Loucy (cell line): Measurements from ENCODE around the gene RBM28.

Experiments
- H2AFZ ChIP-seq: fragments of 200-600 bp; sonication (generic); 2 replicates; pipeline ENCODE4 v1.6.0; 2016; ENCODE audit warnings: antibody characterized with exemption, mild to moderate bottlenecking, low read length, moderate library complexity
- H3F3A ChIP-seq: fragments of 200-600 bp; 2 replicates; pipeline ENCODE4 v1.6.0; 2016; ENCODE audit warnings: antibody characterized with exemption, low read depth, mild to moderate bottlenecking
- H3K27me3 ChIP-seq: fragments of 200-600 bp; sonication (generic); 2 replicates; pipeline ENCODE4 v1.6.1; 2014; ENCODE audit warnings: low read length, mild to moderate bottlenecking; ENCODE audit not compliant: insufficient read depth, poor library complexity, severe bottlenecking
- H3K36me3 ChIP-seq: fragments of 200-600 bp; sonication (generic); 2 replicates; pipeline ENCODE4 v1.6.1; 2016; ENCODE audit warnings: low read length; ENCODE audit not compliant: insufficient read depth
- H3K4me1 ChIP-seq: fragments of 200-600 bp; sonication (generic); 2 replicates; pipeline ENCODE4 v1.5.1; 2014; ENCODE audit warnings: low read length, mild to moderate bottlenecking; ENCODE audit not compliant: insufficient read depth, poor library complexity, severe bottlenecking
- H3K4me2 ChIP-seq: fragments of 200-600 bp; sonication (generic); 2 replicates; pipeline ENCODE4 v1.6.0; 2014; ENCODE audit warnings: antibody characterized with exemption, low read length, low read depth, mild to moderate bottlenecking; ENCODE audit not compliant: poor library complexity, severe bottlenecking
- H3K4me3 ChIP-seq: fragments of 200-600 bp; sonication (generic); 2 replicates; pipeline ENCODE4 v1.5.1; 2014; ENCODE audit warnings: low read length, mild to moderate bottlenecking, mixed read lengths; ENCODE audit not compliant: poor library complexity, severe bottlenecking
- H3K79me2 ChIP-seq: fragments of 200-600 bp; sonication (generic); 2 replicates; pipeline ENCODE4 v1.6.1; 2014; ENCODE audit warnings: low read length; ENCODE audit not compliant: insufficient read depth
- H3K9ac ChIP-seq: fragments of 200-600 bp; sonication (generic); 2 replicates; pipeline ENCODE4 v1.6.0; 2014; ENCODE audit warnings: mild to moderate bottlenecking, low read depth, low read length, moderate library complexity; ENCODE audit not compliant: poor library complexity, severe bottlenecking
- H3K9me2 ChIP-seq: fragments of 200-600 bp; sonication (generic); replicated peaks from 2 replicates; pipeline ENCODE4 v1.6.1; 2016; ENCODE audit warnings: low read depth, low read length, mixed read lengths
- H3K9me3 ChIP-seq: fragments of 200-600 bp; sonication (generic); 2 replicates; pipeline ENCODE4 v1.6.1; 2014; ENCODE audit warnings: mild to moderate bottlenecking, antibody characterized with exemption, low read length, low read depth; ENCODE audit not compliant: insufficient read depth
- H4K20me1 ChIP-seq: fragments of 200-600 bp; sonication (generic); 2 replicates; pipeline ENCODE4 v1.6.0; 2014; ENCODE audit warnings: antibody characterized with exemption, low read length, mild to moderate bottlenecking; ENCODE audit not compliant: insufficient read depth, poor library complexity, severe bottlenecking
- EZH2phosphoT487 ChIP-seq: fragments of 200-600 bp; IDR thresholded peaks from 2 replicates; pipeline ENCODE4 v1.6.1; 2018; ENCODE audit warnings: antibody characterized with exemption, mild to moderate bottlenecking, moderate library complexity, borderline replicate concordance
- TF ChIP-seq, protein P1 (sequence below): fragments of 200-600 bp; sonication (generic); conservative IDR thresholded peaks from 2 replicates; pipeline ENCODE4 v1.5.1; 2014; ENCODE audit warnings: mild to moderate bottlenecking, antibody characterized with exemption, low read length

RBM28 gene

DNA sequence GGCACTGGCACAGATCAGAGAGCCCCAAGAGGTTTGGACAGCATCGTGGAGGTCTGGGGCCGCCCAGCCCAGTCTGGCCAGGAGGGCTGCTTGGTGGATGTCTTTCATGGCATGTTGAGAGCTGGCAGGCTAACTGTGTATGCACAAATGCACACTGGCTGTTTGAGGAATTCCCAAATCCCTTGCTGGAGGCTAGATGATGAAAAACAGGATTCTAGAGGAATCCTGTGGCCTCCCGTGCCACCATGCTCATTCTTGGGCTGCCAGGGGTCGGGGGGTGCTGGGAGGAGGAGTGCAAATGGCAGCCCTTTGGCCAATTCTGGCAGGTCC, 76.1 kb downstream of the RBM28 start:
- H4K20me1 ChIP-seq: no peaks in the 10 kb centered on the region
- no peaks in the 10 kb centered on the region for H3K9me2 ChIP-seq
- H3K4me3 ChIP-seq: no peak overlapping the region
- no peaks in the 10 kb centered on the region for H3K79me2 ChIP-seq
- no peak overlapping the region for H3K4me2 ChIP-seq
- no peaks in the 10 kb centered on the region for H3K9me3 ChIP-seq
- TF ChIP-seq EZH2phosphoT487: no peak
- TF ChIP-seq, protein P1, sequence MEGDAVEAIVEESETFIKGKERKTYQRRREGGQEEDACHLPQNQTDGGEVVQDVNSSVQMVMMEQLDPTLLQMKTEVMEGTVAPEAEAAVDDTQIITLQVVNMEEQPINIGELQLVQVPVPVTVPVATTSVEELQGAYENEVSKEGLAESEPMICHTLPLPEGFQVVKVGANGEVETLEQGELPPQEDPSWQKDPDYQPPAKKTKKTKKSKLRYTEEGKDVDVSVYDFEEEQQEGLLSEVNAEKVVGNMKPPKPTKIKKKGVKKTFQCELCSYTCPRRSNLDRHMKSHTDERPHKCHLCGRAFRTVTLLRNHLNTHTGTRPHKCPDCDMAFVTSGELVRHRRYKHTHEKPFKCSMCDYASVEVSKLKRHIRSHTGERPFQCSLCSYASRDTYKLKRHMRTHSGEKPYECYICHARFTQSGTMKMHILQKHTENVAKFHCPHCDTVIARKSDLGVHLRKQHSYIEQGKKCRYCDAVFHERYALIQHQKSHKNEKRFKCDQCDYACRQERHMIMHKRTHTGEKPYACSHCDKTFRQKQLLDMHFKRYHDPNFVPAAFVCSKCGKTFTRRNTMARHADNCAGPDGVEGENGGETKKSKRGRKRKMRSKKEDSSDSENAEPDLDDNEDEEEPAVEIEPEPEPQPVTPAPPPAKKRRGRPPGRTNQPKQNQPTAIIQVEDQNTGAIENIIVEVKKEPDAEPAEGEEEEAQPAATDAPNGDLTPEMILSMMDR: no peak
- H3K9ac ChIP-seq: no peak overlapping the region
- no peaks in the 10 kb centered on the region for H3F3A ChIP-seq
- no peaks in the 10 kb centered on the region for H3K4me1 ChIP-seq
- H2AFZ ChIP-seq: no peak overlapping the region
- H3K27me3 ChIP-seq: no peaks in the 10 kb centered on the region
- H3K36me3 ChIP-seq: no peaks in the 10 kb centered on the region

DNA sequence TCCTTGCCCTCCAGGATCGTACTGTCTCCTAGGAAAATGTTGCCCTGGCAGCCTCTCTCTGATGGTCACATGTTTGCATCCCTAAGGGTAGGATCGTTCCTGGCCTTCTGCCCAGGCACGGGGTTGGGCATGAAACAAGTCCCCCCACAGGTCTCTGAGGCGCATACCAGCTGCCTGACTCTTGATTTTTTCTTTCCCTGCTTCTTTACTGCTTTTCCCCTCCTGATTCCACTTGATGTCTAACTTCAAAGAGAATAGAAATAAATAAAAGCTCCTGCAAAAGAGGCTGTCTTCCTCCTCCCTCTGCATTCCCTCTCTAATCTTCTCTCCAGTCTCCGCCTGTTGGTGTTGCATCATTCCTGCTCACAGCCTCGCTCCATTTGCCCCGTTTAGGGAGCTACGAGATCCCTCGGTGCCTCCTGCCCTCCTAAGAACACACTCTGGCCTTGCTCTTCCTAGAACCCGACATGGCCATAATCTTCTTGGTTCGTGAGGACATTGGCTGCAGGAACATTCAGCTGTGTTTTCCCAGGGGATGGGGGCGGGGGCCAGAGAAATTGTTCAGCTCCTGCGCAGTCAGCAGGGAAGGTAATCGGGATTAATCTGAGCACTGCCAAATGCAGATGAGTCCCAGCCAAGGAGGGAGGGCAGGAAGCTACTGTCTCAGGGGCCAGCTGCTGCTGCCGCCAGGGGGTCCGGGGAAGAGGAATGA, 76.7 kb downstream of the RBM28 start:
- H4K20me1 ChIP-seq: no peaks in the 10 kb centered on the region
- no peaks in the 10 kb centered on the region for H3K4me1 ChIP-seq
- H3F3A ChIP-seq: no peaks in the 10 kb centered on the region
- no peaks in the 10 kb centered on the region for H3K9me2 ChIP-seq
- H3K4me3 ChIP-seq: no peak overlapping the region
- no peak overlapping the region for H3K4me2 ChIP-seq
- TF ChIP-seq, protein P1: no peak
- TF ChIP-seq EZH2phosphoT487: no peak
- no peaks in the 10 kb centered on the region for H3K79me2 ChIP-seq
- H3K9ac ChIP-seq: no peak overlapping the region
- H3K9me3 ChIP-seq: no peaks in the 10 kb centered on the region
- no peak overlapping the region for H2AFZ ChIP-seq
- no peaks in the 10 kb centered on the region for H3K36me3 ChIP-seq
- no peaks in the 10 kb centered on the region for H3K27me3 ChIP-seq

DNA sequence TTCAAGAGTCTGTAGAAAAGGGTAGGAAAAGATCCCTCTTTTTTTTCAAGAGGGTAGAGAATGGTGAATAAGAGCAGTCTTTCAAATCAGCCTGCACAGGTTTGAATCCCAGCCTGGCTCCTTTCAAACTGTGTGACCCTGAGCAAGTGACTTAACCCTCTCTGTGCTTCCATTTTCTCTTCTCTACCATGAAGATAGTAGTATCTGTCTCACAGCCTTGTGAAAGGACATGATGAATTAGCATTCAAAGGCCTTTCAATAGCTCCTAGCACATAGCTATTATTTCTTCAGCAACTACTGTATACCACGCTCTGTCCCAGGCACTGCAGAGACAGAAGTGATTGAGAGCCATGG, 77.2 kb downstream of the RBM28 start:
- no peaks in the 10 kb centered on the region for H4K20me1 ChIP-seq
- no peaks in the 10 kb centered on the region for H3K79me2 ChIP-seq
- no peak overlapping the region for H2AFZ ChIP-seq
- TF ChIP-seq, protein P1: no peak
- no peak for TF ChIP-seq EZH2phosphoT487
- H3K4me3 ChIP-seq: no peak overlapping the region
- H3K9ac ChIP-seq: no peak overlapping the region
- H3K9me2 ChIP-seq: no peaks in the 10 kb centered on the region
- no peaks in the 10 kb centered on the region for H3K4me1 ChIP-seq
- H3K4me2 ChIP-seq: no peak overlapping the region
- no peaks in the 10 kb centered on the region for H3K36me3 ChIP-seq
- no peaks in the 10 kb centered on the region for H3K27me3 ChIP-seq
- no peaks in the 10 kb centered on the region for H3F3A ChIP-seq
- no peaks in the 10 kb centered on the region for H3K9me3 ChIP-seq
